K562 (cell line): ENCODE data around the gene MEGF11. TPM values are rescaled to one million over a fixed set of nuclear protein-coding genes. Genes with fewer than 3 reads are reported as not detected.

Source experiments
- ATAC-seq: fragments of 200-7000 bp; cut with Tn5 transposase; 3 replicates; pipeline ENCODE4 v1.9.1; 2020; ENCODE audit warnings: moderate library complexity
- BruUV-seq: library from RNA; stranded (reverse); fragments of 400-500 nt; replicated peaks from 2 replicates; lab custom pipeline; 2021; lab: Mats Ljungman, UMichigan
- CTCF ChIA-PET: fragments of 300-600 bp; formaldehyde crosslinking; extraction: SDS; loops from one replicate; lab custom pipeline; 2021; ENCODE audit warnings: low intra/inter-chr PET ratio; lab: Yijun Ruan, JAX
- POLR2A ChIA-PET: fragments of 300-600, 350-650 bp; sonication (Branson Sonifier 250); formaldehyde crosslinking; extraction: SDS; loops from one replicate; lab custom pipeline; 2021; ENCODE audit warnings: antibody characterized with exemption, inconsistent platforms; lab: Yijun Ruan, JAX
- DNase-seq, 4 experiments: peaks; one replicate each; pipeline versions ENCODE4 v3.0.0 to v3.0.0-alpha.2; 2011 to 2018; ENCODE audit warnings: low spot score in 3 of 4, mixed read lengths in 3 of 4; ENCODE audit errors: extremely low read depth in 1 of 4
- FAIRE-seq: peaks from 2 replicates; lab custom pipeline; 2011; peaks lifted over from hg19 to GRCh38; lab: Jason Lieb, UNC
- H2AFZ ChIP-seq: 2 replicates; pipeline ENCODE4 v1.6.0; 2011; ENCODE audit warnings: low read depth, low read length, control low read depth, inconsistent platforms
- H3K27ac ChIP-seq: fragments of 200-600 bp; 3 replicates; pipeline ENCODE4 v1.8.0; 2011; ENCODE audit warnings: low read depth, mild to moderate bottlenecking, control low read depth, inconsistent platforms, low read length, moderate library complexity, mixed read lengths; ENCODE audit errors: extremely low read depth
- H3K27me3 ChIP-seq, 2 experiments: fragments of 300-600 bp in 1 of 2; 2 replicates in 1 of 2; 3 replicates in 1 of 2; pipeline versions ENCODE4 v1.6.0 to v1.8.0; 2011; ENCODE audit warnings: inconsistent platforms in 2 of 2, low read length in 2 of 2, mild to moderate bottlenecking in 1 of 2, mixed read lengths in 1 of 2, moderate library complexity in 1 of 2; ENCODE audit not compliant: control insufficient read depth in 2 of 2, insufficient read depth in 2 of 2
- H3K36me3 ChIP-seq: fragments of 300-600 bp; 3 replicates; pipeline ENCODE4 v1.8.0; 2011; ENCODE audit warnings: mild to moderate bottlenecking, low read length, inconsistent platforms; ENCODE audit not compliant: control insufficient read depth, insufficient read depth
- H3K4me1 ChIP-seq, 2 experiments: fragments of 200-600 bp in 1 of 2; replicated peaks in 1 of 2; 2 replicates in 1 of 2; 3 replicates in 1 of 2; pipeline versions ENCODE4 v1.5.1 to v1.8.0; 2011; ENCODE audit warnings: inconsistent platforms in 2 of 2, low read length in 2 of 2, mild to moderate bottlenecking in 1 of 2, mixed read lengths in 1 of 2, moderate library complexity in 1 of 2; ENCODE audit not compliant: control insufficient read depth in 2 of 2, insufficient read depth in 2 of 2
- H3K4me2 ChIP-seq: 2 replicates; pipeline ENCODE4 v1.6.1; 2011; ENCODE audit warnings: low read length, control low read depth, inconsistent platforms, mixed read lengths; ENCODE audit not compliant: insufficient read depth
- H3K4me3 ChIP-seq: fragments of 200-600 bp; sonication (generic), shearing (Covaris generic); 2 replicates; pipeline ENCODE4 v1.5.1; 2016; ENCODE audit warnings: control low read depth, inconsistent platforms
- H3K79me2 ChIP-seq: fragments of 200-600 bp; 3 replicates; pipeline ENCODE4 v1.8.0; 2011; ENCODE audit warnings: low read length, inconsistent platforms; ENCODE audit not compliant: control insufficient read depth, insufficient read depth
- H3K9ac ChIP-seq, 2 experiments: 2 replicates each; pipeline versions ENCODE4 v1.6.0 to v1.6.1; 2011; ENCODE audit warnings: low read depth in 2 of 2, low read length in 2 of 2, control low read depth in 1 of 2, inconsistent platforms in 1 of 2, mild to moderate bottlenecking in 1 of 2, mixed read lengths in 1 of 2; ENCODE audit not compliant: insufficient read depth in 1 of 2
- H3K9me1 ChIP-seq: one replicate; pipeline ENCODE4 v1.6.0; 2011; ENCODE audit warnings: inconsistent platforms, mild to moderate bottlenecking, low read length, moderate library complexity; ENCODE audit not compliant: control insufficient read depth, insufficient read depth
- H3K9me3 ChIP-seq: replicated peaks from 2 replicates; pipeline ENCODE4 v1.5.1; 2011; ENCODE audit warnings: low read depth, low read length, inconsistent platforms; ENCODE audit not compliant: control insufficient read depth, insufficient read depth
- H4K20me1 ChIP-seq: replicated peaks from 2 replicates; pipeline ENCODE4 v1.6.1; 2011; ENCODE audit warnings: low read length, inconsistent platforms, mixed read lengths; ENCODE audit not compliant: control insufficient read depth, insufficient read depth
- ASH1L ChIP-seq: fragments of 450-650 bp; IDR thresholded peaks from 2 replicates; pipeline ENCODE4 v1.6.1; 2018; ENCODE audit warnings: borderline replicate concordance, mild to moderate bottlenecking, low read depth; ENCODE audit not compliant: partially characterized antibody
- FOXK1 ChIP-seq: sonication (generic); formaldehyde crosslinking; IDR thresholded peaks from 2 replicates; pipeline ENCODE4 v1.8.0; 2022; ENCODE audit warnings: missing genetic modification reagents, mild to moderate bottlenecking, borderline replicate concordance
- MEF2D ChIP-seq: conservative IDR thresholded peaks from 2 replicates; pipeline ENCODE4 v1.6.1; 2016; ENCODE audit warnings: low read depth, missing genetic modification characterization, missing compliant biosample characterization
- RNF2 ChIP-seq: sonication (generic); IDR thresholded peaks from 2 replicates; pipeline ENCODE4 v1.6.1; 2016
- STAG1 ChIP-seq: sonication (generic); formaldehyde crosslinking; IDR thresholded peaks from 2 replicates; pipeline ENCODE4 v1.5.0; 2020; ENCODE audit warnings: missing genetic modification reagents, borderline replicate concordance
- ZNF766 ChIP-seq: fragments of 200-800 bp; sonication (Bioruptor generic); conservative IDR thresholded peaks from 2 replicates; pipeline ENCODE4 v1.6.1; 2016; ENCODE audit warnings: missing genetic modification characterization, missing compliant biosample characterization
- WGBS: fragments of 100-300 bp; shearing (Covaris generic); methylation state at CpG from one replicate; pipeline ENCODE4 v1.1.6; 2016; ENCODE audit warnings: low coverage, mixed read lengths; ENCODE audit not compliant: insufficient coverage; ENCODE audit errors: missing lambda C conversion rate; 5-methylcytosine and 5-hydroxymethylcytosine counted together
- in situ Hi-C: fragments of 300-500 bp; cut with MboI; formaldehyde crosslinking; loops from 4 replicates; pipeline ENCODE4 v1.15.0; 2018; ENCODE audit warnings: inconsistent platforms, mixed read lengths
- intact Hi-C: fragments of 100-400 bp; cut with micrococcal nuclease; formaldehyde crosslinking; loops from 2 replicates; pipeline ENCODE4 v1.14.2; 2022
- polyA plus RNA-seq, 8 experiments: library from polyadenylated mRNA; depleted of rRNA in 4 of 8; stranded (reverse) in 5 of 8; unstranded in 3 of 8; fragments of >200 nt; fragmentation: Nextera tagmentation in 2 of 8; fragmentation: Illumina TruSeq in 1 of 8; extraction: Ambion mirVana in 2 of 8; extraction: Trizol in 1 of 8; gene quantifications; 2 replicates each; pipeline versions ENCODE4 v1.2.1 to v1.2.3, GENCODE V29; 2011 to 2014; ENCODE audit warnings: inconsistent platforms in 1 of 8, missing spikeins in 1 of 8
- total RNA-seq, 7 experiments: library from RNA; depleted of rRNA in 6 of 7; stranded (reverse); fragments of >200 nt in 6 of 7; fragmentation: Illumina TruSeq in 2 of 7; extraction: Trizol in 2 of 7; gene quantifications; 2 replicates each; pipeline versions ENCODE4 v1.2.1 to v1.2.3, GENCODE V29; 2011 to 2021; ENCODE audit warnings: low replicate concordance in 1 of 7

The MEGF11 gene
- total and polyA plus RNA-seq, 9 of the 15 experiments (the other 6 are each of a cell fraction or from before 2014, with no cell fraction given), result 0.06 to 0.23 (median 0.20) TPM; not detected in 6

DNA sequence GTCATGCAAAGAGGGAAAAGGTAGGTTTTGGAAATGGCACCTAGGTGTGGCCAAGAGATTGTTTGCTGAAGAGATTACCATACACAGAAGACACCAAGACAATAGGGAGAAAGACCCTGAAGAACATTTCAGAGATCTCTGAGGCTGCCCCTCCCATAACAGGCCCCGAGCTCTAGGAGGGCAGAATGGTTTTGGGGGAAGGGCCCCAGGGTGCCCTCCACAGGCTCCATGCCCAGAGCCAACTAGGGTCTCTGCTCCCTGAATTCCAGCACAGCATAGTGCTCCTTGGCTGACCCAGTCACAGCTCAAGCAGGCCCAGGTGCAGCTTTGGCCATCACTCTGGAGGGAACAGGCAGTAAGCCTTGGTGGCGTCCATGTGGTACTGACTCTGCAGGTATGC, 220.4 kb downstream of the MEGF11 start (continued):
- TF ChIP-seq ASH1L, result no peak
- TF ChIP-seq FOXK1 (CRISPR knock-in tag), result no peak

DNA sequence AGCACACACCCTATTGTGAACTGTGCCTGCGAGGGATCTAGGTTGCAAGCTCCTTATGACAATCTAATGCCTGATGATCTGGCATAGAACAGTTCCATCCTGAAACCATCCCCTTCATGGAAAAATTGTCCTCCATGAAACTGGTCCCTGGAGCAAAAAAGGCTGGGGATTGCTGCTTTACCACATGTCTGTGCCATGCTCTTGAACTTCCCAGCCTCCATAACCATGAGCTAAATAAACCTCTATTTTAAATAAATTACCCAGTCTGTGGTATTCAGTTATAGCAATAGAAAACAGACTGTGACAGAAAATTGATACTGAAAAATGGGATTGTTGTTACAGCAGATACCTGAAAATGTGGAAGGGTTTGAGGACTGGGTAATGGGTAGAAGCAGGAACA, 221.5 kb downstream of the MEGF11 start:
- CTCF ChIA-PET, result no interaction called here
- H3K4me2 ChIP-seq, result no peak overlapping the region
- H3K9ac ChIP-seq, result no peak overlapping the region
- no peak for TF ChIP-seq STAG1 (CRISPR knock-in tag)
- TF ChIP-seq RNF2, result no peak
- peak; percentile 92 for TF ChIP-seq ZNF766 (CRISPR knock-in tag)
- no peak for TF ChIP-seq MEF2D (tag)
- peaks cover 1% of the 10 kb centered on the region; the same call in 1 of the 2 replicates for H3K9me3 ChIP-seq
- no peaks in the 10 kb centered on the region for H3K4me1 ChIP-seq
- ATAC-seq (no peak), DNase-seq (no peak), FAIRE-seq (no peak)
- H3K27me3 ChIP-seq, result peaks cover 6 to 23% of the 10 kb centered on the region in 2 experiments; a peak in 3 of 5 replicates
- no peaks in the 10 kb centered on the region for H3K79me2 ChIP-seq
- intact Hi-C loops (no loop called here), in situ Hi-C loops (no loop called here)
- 0% methylated on average over 1 of the region's 1 CpG for WGBS
- H4K20me1 ChIP-seq, result no peaks in the 10 kb centered on the region
- H3K27ac ChIP-seq, result no peak overlapping the region
- POLR2A ChIA-PET, result no interaction called here
- H3K4me3 ChIP-seq, result no peak overlapping the region
- no TSS peak for BruUV-seq
- no peaks in the 10 kb centered on the region for H3K9me1 ChIP-seq
- no peaks in the 10 kb centered on the region for H3K36me3 ChIP-seq
- H2AFZ ChIP-seq, result no peak overlapping the region
